ENCODE results near the gene SNRNP70.
"Not testable (repeated sequence)": the region's sequence is repeated elsewhere in the genome, so short reads cannot be mapped to it uniquely, and the experiment has no call there.

Gene SNRNP70

DNA sequence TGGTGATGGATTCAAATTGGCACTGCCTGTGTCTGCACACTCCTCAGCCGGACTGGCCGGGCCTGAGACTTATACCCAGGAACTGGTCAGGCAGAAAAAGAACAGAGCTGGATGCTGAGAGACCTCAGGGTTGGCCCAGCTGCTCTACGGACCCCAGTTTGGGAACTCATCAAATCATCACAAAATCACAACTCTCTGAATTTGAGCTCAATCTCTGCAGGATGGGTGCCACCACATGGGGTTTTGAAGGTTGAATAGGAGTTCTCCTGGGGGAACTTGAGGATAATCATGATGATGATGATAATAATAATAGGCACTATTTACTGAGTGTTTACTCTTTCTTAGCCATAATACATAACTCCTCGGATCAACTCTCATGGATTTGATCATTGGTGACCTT lies 42.6 kb upstream of the SNRNP70 start:
- H3K9me3 ChIP-seq (ENCODE audit: control extremely low read depth in 1 of 5, control insufficient read depth in 4 of 5, insufficient read depth in 2 of 5, low read depth in 1 of 5, low read length in 4 of 5); CTCF ChIA-PET; H3K36me3 ChIP-seq (ENCODE audit: control insufficient read depth in 4 of 4, insufficient read depth in 4 of 4, low read length in 3 of 4); H3K4me1 ChIP-seq (ENCODE audit: control extremely low read depth in 1 of 4, control insufficient read depth in 4 of 4, insufficient read depth in 4 of 4, low read length in 3 of 4); DNase-seq; H3K27ac ChIP-seq (ENCODE audit: insufficient read depth in 1 of 2, low read depth in 1 of 2, low read length in 2 of 2, poor library complexity in 1 of 2, severe bottlenecking in 2 of 2); H3K4me3 ChIP-seq (ENCODE audit: control insufficient read depth in 1 of 7, extremely low read depth in 1 of 7, insufficient read depth in 4 of 7, low read depth in 2 of 7, low read length in 6 of 7); POLR2A ChIA-PET; H3K27me3 ChIP-seq (replicated peaks in 2 of 5; ENCODE audit: control insufficient read depth in 4 of 5, insufficient read depth in 5 of 5, low read length in 4 of 5): not testable (repeated sequence)
- WGBS (ENCODE audit: insufficient coverage) = no CpG with 5 or more reads among the region's 4 CpGs

DNA sequence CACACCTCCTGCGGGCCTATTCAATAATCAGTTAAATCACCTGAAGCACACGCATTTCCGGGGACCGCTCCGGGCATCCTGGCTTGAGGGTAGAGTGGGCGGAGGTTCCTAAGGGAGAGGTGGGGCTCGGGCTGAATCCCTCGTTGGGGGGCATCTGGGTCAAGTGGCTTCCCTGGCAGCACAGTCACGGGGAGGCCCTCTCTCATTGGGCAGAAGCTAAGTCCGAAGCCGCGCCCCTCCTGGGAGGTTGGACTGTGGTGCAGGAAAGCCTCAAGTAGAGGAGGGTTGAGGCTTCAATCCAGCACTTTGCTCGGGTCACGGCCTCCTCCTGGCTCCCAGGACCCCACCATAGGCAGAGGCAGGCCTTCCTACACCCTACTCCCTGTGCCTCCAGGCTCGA lies 41.7 kb upstream of the SNRNP70 start, which contains the start of gene CGB5:
Gene CGB5, plus strand, starts transcription at position 301 of the 400 bp plus-strand sequence. CDS start 362 bp downstream, outside the sequence.
- CTCF ChIA-PET, POLR2A ChIA-PET, DNase-seq: not testable (repeated sequence)

DNA sequence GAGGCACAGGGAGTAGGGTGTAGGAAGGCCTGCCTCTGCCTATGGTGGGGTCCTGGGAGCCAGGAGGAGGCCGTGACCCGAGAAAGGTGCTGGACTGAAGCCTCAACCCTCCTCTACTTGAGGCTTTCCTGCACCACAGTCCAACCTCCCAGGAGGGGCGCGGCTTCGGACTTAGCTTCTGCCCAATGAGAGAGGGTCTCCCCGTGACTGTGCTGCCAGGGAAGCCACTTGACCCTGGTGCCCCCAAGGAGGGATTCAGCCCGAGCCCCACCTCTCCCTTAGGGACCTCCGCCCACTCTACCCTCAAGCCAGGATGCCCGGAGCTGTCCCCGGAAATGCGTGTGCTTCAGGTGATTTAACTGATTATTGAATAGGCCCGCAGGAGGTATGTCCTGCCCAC lies 36.2 kb upstream of the SNRNP70 start, which contains the start of gene CGB8:
Gene CGB8, minus strand, starts transcription at position 101 of the 400 bp plus-strand sequence. CDS start 372 bp downstream, outside the sequence.
- H3K27me3 ChIP-seq (replicated peaks in 2 of 5; ENCODE audit: control insufficient read depth in 4 of 5, insufficient read depth in 5 of 5, low read length in 4 of 5); H3K27ac ChIP-seq (ENCODE audit: insufficient read depth in 1 of 2, low read depth in 1 of 2, low read length in 2 of 2, poor library complexity in 1 of 2, severe bottlenecking in 2 of 2); H3K9me3 ChIP-seq (ENCODE audit: control extremely low read depth in 1 of 5, control insufficient read depth in 4 of 5, insufficient read depth in 2 of 5, low read depth in 1 of 5, low read length in 4 of 5); H3K4me1 ChIP-seq (ENCODE audit: control extremely low read depth in 1 of 4, control insufficient read depth in 4 of 4, insufficient read depth in 4 of 4, low read length in 3 of 4); CTCF ChIA-PET; POLR2A ChIA-PET; H3K4me3 ChIP-seq (ENCODE audit: control insufficient read depth in 1 of 7, extremely low read depth in 1 of 7, insufficient read depth in 4 of 7, low read depth in 2 of 7, low read length in 6 of 7); DNase-seq; H3K36me3 ChIP-seq (ENCODE audit: control insufficient read depth in 4 of 4, insufficient read depth in 4 of 4, low read length in 3 of 4): not testable (repeated sequence)
- 89% methylated on average over 5 of the region's 12 CpGs for WGBS (ENCODE audit: insufficient coverage)

More for the DNA sequence above, 41.7 kb upstream of the SNRNP70 start, which contains the start of gene CGB5:
- not testable (repeated sequence) for H3K4me1 ChIP-seq (ENCODE audit: control extremely low read depth in 1 of 4, control insufficient read depth in 4 of 4, insufficient read depth in 4 of 4, low read length in 3 of 4); H3K27me3 ChIP-seq (replicated peaks in 2 of 5; ENCODE audit: control insufficient read depth in 4 of 5, insufficient read depth in 5 of 5, low read length in 4 of 5); H3K36me3 ChIP-seq (ENCODE audit: control insufficient read depth in 4 of 4, insufficient read depth in 4 of 4, low read length in 3 of 4); H3K4me3 ChIP-seq (ENCODE audit: control insufficient read depth in 1 of 7, extremely low read depth in 1 of 7, insufficient read depth in 4 of 7, low read depth in 2 of 7, low read length in 6 of 7); H3K9me3 ChIP-seq (ENCODE audit: control extremely low read depth in 1 of 5, control insufficient read depth in 4 of 5, insufficient read depth in 2 of 5, low read depth in 1 of 5, low read length in 4 of 5); H3K27ac ChIP-seq (ENCODE audit: insufficient read depth in 1 of 2, low read depth in 1 of 2, low read length in 2 of 2, poor library complexity in 1 of 2, severe bottlenecking in 2 of 2)
- 60% methylated on average over 3 of the region's 15 CpGs for WGBS (ENCODE audit: insufficient coverage)

DNA sequence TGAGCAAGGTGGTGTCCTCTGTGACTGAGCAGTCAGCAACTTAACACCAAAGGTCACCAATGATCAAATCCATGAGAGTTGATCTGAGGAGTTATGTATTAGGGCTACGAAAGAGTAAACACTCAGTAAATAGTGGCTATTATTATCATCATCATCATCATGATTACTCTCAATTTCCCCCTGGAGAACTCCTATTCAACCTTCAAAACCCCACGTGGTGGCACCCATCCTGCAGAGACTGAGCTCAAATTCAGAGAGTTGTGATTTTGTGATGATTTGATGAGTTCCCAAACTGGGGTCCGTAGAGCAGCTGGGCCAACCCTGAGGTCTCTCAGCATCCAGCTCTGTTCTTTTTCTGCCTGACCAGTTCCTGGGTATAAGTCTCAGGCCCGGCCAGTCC lies 35.4 kb upstream of the SNRNP70 start:
- WGBS (ENCODE audit: insufficient coverage) = no CpG with 5 or more reads among the region's 4 CpGs
- H3K27me3 ChIP-seq (replicated peaks in 2 of 5; ENCODE audit: control insufficient read depth in 4 of 5, insufficient read depth in 5 of 5, low read length in 4 of 5); H3K9me3 ChIP-seq (ENCODE audit: control extremely low read depth in 1 of 5, control insufficient read depth in 4 of 5, insufficient read depth in 2 of 5, low read depth in 1 of 5, low read length in 4 of 5); H3K36me3 ChIP-seq (ENCODE audit: control insufficient read depth in 4 of 4, insufficient read depth in 4 of 4, low read length in 3 of 4); POLR2A ChIA-PET; H3K4me1 ChIP-seq (ENCODE audit: control extremely low read depth in 1 of 4, control insufficient read depth in 4 of 4, insufficient read depth in 4 of 4, low read length in 3 of 4); H3K4me3 ChIP-seq (ENCODE audit: control insufficient read depth in 1 of 7, extremely low read depth in 1 of 7, insufficient read depth in 4 of 7, low read depth in 2 of 7, low read length in 6 of 7); DNase-seq; H3K27ac ChIP-seq (ENCODE audit: insufficient read depth in 1 of 2, low read depth in 1 of 2, low read length in 2 of 2, poor library complexity in 1 of 2, severe bottlenecking in 2 of 2): not testable (repeated sequence)
- CTCF ChIA-PET = interaction anchor here (0.8 kb wide), 1 partner anchor 11 kb away, joined by 3 read pairs; no protein-coding TSS in a partner anchor

DNA sequence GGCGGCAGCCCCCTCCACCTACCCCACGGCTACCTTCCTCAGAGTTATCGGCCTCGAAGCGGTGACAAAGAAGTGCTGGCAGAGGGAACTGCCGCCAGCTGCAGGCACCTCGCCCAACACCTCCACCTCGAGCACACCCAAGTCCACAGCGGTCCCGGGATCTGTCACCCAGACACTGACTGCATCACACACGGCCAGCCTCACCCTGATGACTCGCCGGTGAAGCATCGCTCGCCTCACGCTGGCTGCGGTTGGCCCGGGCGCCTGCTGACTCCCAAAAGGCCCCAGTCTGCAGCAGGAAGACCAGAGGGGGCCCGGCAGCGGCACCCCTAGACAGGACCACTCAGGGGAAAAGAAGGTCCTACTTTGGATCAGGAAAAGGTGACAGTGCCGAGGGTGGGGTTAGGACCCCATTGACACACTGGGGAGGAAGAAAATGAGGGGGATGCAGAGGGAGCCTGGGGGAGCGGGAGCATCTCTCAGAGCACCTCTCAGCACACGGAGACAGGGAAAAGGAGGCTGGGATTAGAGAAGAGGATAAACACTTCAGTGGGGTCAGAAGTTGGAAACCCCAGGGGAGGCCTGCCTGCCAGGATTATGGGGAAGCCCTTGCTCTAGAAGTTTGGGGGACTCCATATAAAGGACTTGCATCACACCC lies 34.7 kb upstream of the SNRNP70 start:
- H3K4me3 ChIP-seq (ENCODE audit: control insufficient read depth in 1 of 7, extremely low read depth in 1 of 7, insufficient read depth in 4 of 7, low read depth in 2 of 7, low read length in 6 of 7); H3K27ac ChIP-seq (ENCODE audit: insufficient read depth in 1 of 2, low read depth in 1 of 2, low read length in 2 of 2, poor library complexity in 1 of 2, severe bottlenecking in 2 of 2); DNase-seq; H3K27me3 ChIP-seq (replicated peaks in 2 of 5; ENCODE audit: control insufficient read depth in 4 of 5, insufficient read depth in 5 of 5, low read length in 4 of 5); H3K9me3 ChIP-seq (ENCODE audit: control extremely low read depth in 1 of 5, control insufficient read depth in 4 of 5, insufficient read depth in 2 of 5, low read depth in 1 of 5, low read length in 4 of 5); POLR2A ChIA-PET; H3K4me1 ChIP-seq (ENCODE audit: control extremely low read depth in 1 of 4, control insufficient read depth in 4 of 4, insufficient read depth in 4 of 4, low read length in 3 of 4); H3K36me3 ChIP-seq (ENCODE audit: control insufficient read depth in 4 of 4, insufficient read depth in 4 of 4, low read length in 3 of 4): not testable (repeated sequence)
- CTCF ChIA-PET = interaction anchor here (0.8 kb wide), 1 partner anchor 10 kb away, joined by 3 read pairs; no protein-coding TSS in a partner anchor
- 92% methylated on average over 22 of the region's 24 CpGs for WGBS (ENCODE audit: insufficient coverage)

DNA sequence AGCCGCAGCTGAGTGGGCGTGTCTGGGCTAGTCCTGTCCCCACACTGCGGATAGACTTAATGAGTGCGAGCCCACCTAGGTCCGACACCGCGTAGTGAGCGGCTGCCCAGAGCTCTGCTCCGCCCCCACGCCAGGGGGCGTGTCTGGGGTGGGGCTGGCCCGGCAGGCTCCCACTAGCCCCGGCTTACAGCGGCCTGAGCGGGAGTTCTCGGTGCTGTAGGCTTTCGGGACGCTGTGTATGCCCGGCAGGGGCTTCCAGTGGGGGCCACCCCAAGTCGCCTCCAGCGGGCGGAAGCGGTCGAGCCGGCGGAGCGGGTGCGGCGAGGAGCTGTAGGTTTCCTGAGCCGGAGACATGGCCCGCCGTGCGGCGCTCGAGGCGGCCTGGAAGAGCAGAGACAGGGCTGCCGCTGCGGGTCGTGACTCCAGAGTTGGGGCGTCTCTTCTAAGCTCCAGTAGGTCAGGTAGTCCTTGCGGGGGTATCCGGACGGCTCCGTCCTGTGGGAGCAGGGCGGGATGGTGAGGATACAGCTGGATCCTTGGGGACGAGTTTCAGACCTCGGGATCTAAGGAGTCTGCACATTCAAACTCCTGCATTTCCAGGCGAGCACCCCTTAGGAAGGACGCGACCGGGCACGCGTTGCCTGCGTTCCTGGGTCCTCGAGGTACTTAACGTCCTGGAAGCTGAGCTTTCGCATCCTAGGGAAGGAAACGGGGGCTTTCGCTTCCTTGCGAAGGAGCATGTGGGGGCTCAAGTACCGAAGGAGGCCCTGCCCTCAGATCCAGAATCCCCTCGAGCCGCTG lies 28.9 kb upstream of the SNRNP70 start:
- no peaks in the 10 kb centered on the region for H3K9me3 ChIP-seq (ENCODE audit: control extremely low read depth in 1 of 5, control insufficient read depth in 4 of 5, insufficient read depth in 2 of 5, low read depth in 1 of 5, low read length in 4 of 5)
- peaks cover 0 to 59% (median 11%) of the 10 kb centered on the region in 5 experiments for H3K27me3 ChIP-seq (replicated peaks in 2 of 5; ENCODE audit: control insufficient read depth in 4 of 5, insufficient read depth in 5 of 5, low read length in 4 of 5)
- 2% methylated on average over 46 of the region's 63 CpGs for WGBS (ENCODE audit: insufficient coverage)
- H3K36me3 ChIP-seq (ENCODE audit: control insufficient read depth in 4 of 4, insufficient read depth in 4 of 4, low read length in 3 of 4) = no peaks in the 10 kb centered on the region
- peak; percentile 14 to 61 (median 50) for DNase-seq
- CTCF ChIA-PET = interaction anchor here (0.6 to 1.5 kb wide), 2 partner anchors 17 to 124 kb away, joined by 3 read pairs; no protein-coding TSS in a partner anchor
- H3K4me3 ChIP-seq (ENCODE audit: control insufficient read depth in 1 of 7, extremely low read depth in 1 of 7, insufficient read depth in 4 of 7, low read depth in 2 of 7, low read length in 6 of 7) = peak overlapping the region; percentile 33 to 74 (median 51)
- no peak overlapping the region for H3K27ac ChIP-seq (ENCODE audit: insufficient read depth in 1 of 2, low read depth in 1 of 2, low read length in 2 of 2, poor library complexity in 1 of 2, severe bottlenecking in 2 of 2)
- POLR2A ChIA-PET = no interaction called here
- H3K4me1 ChIP-seq (ENCODE audit: control extremely low read depth in 1 of 4, control insufficient read depth in 4 of 4, insufficient read depth in 4 of 4, low read length in 3 of 4) = peaks cover 0 to 25% (median 17%) of the 10 kb centered on the region in 4 experiments

Data from common myeloid progenitor, CD34-positive (primary cell).